B cell (primary cell): ENCODE data around the gene ITPK1.

ENCODE experiments used
- CTCF ChIP-seq: fragments of 200-600 bp; IDR thresholded peaks from one replicate; pipeline ENCODE4 v1.8.0; 2022; ENCODE audit warnings: antibody characterized with exemption, mild to moderate bottlenecking
- EZH2 ChIP-seq: IDR thresholded peaks from 2 replicates; pipeline ENCODE4 v1.6.1; 2012; ENCODE audit warnings: borderline replicate concordance, low read depth, mild to moderate bottlenecking, moderate library complexity, low read length; ENCODE audit not compliant: insufficient read depth, poor library complexity, severe bottlenecking

- no peak for TF ChIP-seq CTCF
- no peak for TF ChIP-seq EZH2
Measured at GRCh38 chr14:93024493-93024892, 91.2 kb downstream of the ITPK1 start.
